ENCODE data around the gene GSE1.

- TF ChIP-seq CTCF (IDR thresholded peaks at IDR 0.05), result no peak
- TF ChIP-seq POLR2A (IDR thresholded peaks at IDR 0.05), result no peak
Observed at GRCh38 chr16:85570735-85571562, 42.2 kb upstream of the GSE1 start.
